ENCODE data around the gene PTPRS. TPM values are rescaled to one million over a fixed set of nuclear protein-coding genes. Genes with fewer than 3 reads are reported as not detected.
A peak's percentile ranks its signal among the peaks of the same experiment; 100 is the strongest.

The PTPRS gene
- total and polyA plus RNA-seq, 9 of the 15 experiments (the other 6 are each of a cell fraction or from before 2014, with no cell fraction given), result 1.1 to 49.4 (median 14.1) TPM

DNA sequence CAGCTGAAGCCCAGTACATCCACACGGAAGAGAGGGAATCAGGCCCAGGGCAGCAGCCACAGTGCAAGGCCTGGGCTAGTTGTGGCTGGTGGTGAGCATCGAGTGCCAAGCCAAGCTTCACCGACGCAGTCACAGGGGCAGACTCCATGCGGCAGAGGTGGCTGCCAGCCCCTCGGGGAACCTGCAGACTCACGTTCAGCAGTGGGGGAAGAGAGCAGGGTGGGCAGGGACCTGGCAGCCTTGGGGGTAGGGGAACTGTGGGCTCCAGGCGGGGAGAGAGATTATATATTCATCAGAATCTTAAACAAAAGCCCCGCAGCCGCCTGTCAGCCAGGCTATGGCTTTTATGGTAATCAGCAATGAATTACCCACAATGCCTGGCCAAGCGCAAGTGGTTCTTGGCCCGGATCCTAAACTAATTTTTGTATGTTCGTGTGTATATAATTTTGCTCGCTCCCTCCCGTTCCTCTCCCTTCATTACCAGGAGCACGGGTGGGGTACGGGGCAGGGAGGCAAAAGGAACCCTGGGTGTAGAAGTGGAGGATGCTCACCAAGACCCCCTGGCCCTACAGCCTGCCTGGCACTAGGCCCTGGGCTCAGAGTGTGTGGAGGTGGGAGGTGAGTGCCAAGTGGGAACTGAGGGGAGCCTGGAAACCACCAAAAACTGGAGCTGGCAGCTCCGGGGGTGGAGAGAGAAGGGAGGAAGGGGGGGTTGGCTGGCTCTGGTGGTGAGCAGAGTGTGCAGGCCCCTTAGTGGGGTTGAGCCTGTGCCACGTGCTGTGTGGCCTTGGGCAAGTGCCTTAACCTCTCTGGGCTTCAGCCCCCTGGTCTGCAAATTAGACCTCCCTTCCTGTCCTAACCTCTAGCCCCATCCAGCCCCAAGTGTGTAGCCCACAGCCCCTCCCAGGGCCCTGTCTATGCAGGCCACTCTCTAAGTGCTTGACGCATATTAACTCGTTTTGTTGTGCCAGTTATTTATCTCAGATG is 31.9 kb downstream of the PTPRS start (continued):
- TF ChIP-seq, protein P1, sequence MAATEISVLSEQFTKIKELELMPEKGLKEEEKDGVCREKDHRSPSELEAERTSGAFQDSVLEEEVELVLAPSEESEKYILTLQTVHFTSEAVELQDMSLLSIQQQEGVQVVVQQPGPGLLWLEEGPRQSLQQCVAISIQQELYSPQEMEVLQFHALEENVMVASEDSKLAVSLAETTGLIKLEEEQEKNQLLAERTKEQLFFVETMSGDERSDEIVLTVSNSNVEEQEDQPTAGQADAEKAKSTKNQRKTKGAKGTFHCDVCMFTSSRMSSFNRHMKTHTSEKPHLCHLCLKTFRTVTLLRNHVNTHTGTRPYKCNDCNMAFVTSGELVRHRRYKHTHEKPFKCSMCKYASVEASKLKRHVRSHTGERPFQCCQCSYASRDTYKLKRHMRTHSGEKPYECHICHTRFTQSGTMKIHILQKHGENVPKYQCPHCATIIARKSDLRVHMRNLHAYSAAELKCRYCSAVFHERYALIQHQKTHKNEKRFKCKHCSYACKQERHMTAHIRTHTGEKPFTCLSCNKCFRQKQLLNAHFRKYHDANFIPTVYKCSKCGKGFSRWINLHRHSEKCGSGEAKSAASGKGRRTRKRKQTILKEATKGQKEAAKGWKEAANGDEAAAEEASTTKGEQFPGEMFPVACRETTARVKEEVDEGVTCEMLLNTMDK (IDR thresholded peaks at IDR 0.05; ENCODE audit: borderline replicate concordance, insufficient read depth, low read depth, low read length, poor library complexity, severe bottlenecking), result no peak
- peak; percentile 60; the same call in 1 of the 2 replicates for TF ChIP-seq ZSCAN32 (CRISPR knock-in tag; IDR thresholded peaks at IDR 0.05)
- no peak for TF ChIP-seq MTA2 (IDR thresholded peaks at IDR 0.05; ENCODE audit: low read depth)
- TF ChIP-seq, protein P2, sequence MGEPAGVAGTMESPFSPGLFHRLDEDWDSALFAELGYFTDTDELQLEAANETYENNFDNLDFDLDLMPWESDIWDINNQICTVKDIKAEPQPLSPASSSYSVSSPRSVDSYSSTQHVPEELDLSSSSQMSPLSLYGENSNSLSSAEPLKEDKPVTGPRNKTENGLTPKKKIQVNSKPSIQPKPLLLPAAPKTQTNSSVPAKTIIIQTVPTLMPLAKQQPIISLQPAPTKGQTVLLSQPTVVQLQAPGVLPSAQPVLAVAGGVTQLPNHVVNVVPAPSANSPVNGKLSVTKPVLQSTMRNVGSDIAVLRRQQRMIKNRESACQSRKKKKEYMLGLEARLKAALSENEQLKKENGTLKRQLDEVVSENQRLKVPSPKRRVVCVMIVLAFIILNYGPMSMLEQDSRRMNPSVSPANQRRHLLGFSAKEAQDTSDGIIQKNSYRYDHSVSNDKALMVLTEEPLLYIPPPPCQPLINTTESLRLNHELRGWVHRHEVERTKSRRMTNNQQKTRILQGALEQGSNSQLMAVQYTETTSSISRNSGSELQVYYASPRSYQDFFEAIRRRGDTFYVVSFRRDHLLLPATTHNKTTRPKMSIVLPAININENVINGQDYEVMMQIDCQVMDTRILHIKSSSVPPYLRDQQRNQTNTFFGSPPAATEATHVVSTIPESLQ (CRISPR knock-in tag; IDR thresholded peaks at IDR 0.05), result no peak
- no peak for TF ChIP-seq GATAD2B (IDR thresholded peaks at IDR 0.05; ENCODE audit: borderline replicate concordance)
- no peak for TF ChIP-seq ZNF589 (CRISPR knock-in tag; IDR thresholded peaks at IDR 0.05; ENCODE audit: low read depth)
- no peak for TF ChIP-seq CCAR2 (IDR thresholded peaks at IDR 0.05; ENCODE audit: low read depth, low read length)
- TF ChIP-seq, protein P3, sequence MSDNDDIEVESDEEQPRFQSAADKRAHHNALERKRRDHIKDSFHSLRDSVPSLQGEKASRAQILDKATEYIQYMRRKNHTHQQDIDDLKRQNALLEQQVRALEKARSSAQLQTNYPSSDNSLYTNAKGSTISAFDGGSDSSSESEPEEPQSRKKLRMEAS (CRISPR knock-in tag; IDR thresholded peaks at IDR 0.05), result no peak
- peak; percentile 97 for TF ChIP-seq TBP (optimal IDR thresholded peaks at IDR 0.05; ENCODE audit: low read depth, low read length)

Measured in K562 (cell line).